HepG2 (cell line): ENCODE results near the gene PRDM9. TPM values are rescaled to one million over a fixed set of nuclear protein-coding genes. Genes with fewer than 3 reads are reported as not detected.
A peak's percentile ranks its signal among the peaks of the same experiment; 100 is the strongest.

Experiments used
- HNRNPH1 ChIP-seq: fragments of 200-400 bp; formaldehyde crosslinking; optimal IDR thresholded peaks from 2 replicates; pipeline ENCODE3; 2017; ENCODE audit warnings: mild to moderate bottlenecking, low read depth, low read length
- MAZ ChIP-seq, 2 experiments: sonication (generic) in 1 of 2; formaldehyde crosslinking in 1 of 2; IDR thresholded peaks; 2 replicates each; pipeline versions ENCODE4 v1.5.0 to v1.6.1; 2012 to 2020; ENCODE audit warnings: low read depth in 2 of 2, mild to moderate bottlenecking in 2 of 2, borderline replicate concordance in 1 of 2, improper control_type of control experiment in 1 of 2, low read length in 1 of 2, missing genetic modification reagents in 1 of 2, moderate library complexity in 1 of 2
- NFYC ChIP-seq: IDR thresholded peaks from 2 replicates; pipeline ENCODE4 v1.6.1; 2016; ENCODE audit warnings: missing genetic modification reagents, missing compliant biosample characterization
- SMAD9 ChIP-seq: sonication (generic); formaldehyde crosslinking; IDR thresholded peaks from 2 replicates; pipeline ENCODE4 v1.5.1; 2020; ENCODE audit warnings: mild to moderate bottlenecking, missing genetic modification reagents
- TARDBP ChIP-seq: sonication (generic); formaldehyde crosslinking; IDR thresholded peaks from 2 replicates; pipeline ENCODE4 v1.8.0; 2022; ENCODE audit warnings: mild to moderate bottlenecking, missing genetic modification reagents
- ZNF274 ChIP-seq: sonication (generic); formaldehyde crosslinking; IDR thresholded peaks from 2 replicates; pipeline ENCODE4 v1.5.1; 2020; ENCODE audit warnings: mild to moderate bottlenecking, missing genetic modification reagents
- polyA plus RNA-seq, 8 experiments: library from polyadenylated mRNA; depleted of rRNA in 3 of 8; stranded (reverse) in 7 of 8; unstranded in 1 of 8; fragments of >200 nt; fragmentation: Illumina TruSeq in 4 of 8; extraction: Trizol in 4 of 8; gene quantifications; 2 replicates each; pipeline versions ENCODE4 v1.2.1 to v1.2.3, GENCODE V29; 2011 to 2016; ENCODE audit warnings: low read depth in 4 of 8, missing spikeins in 1 of 8, mixed read lengths in 1 of 8; ENCODE audit not compliant: insufficient read depth in 1 of 8
- total RNA-seq, 5 experiments: library from RNA; depleted of rRNA; stranded (reverse); fragments of >200 nt; fragmentation: Illumina TruSeq; extraction: Trizol; gene quantifications; 2 replicates each; pipeline ENCODE4 v1.2.3, GENCODE V29; 2016; ENCODE audit warnings: low read depth in 1 of 5
- TF ChIP-seq, protein P1 (sequence below): sonication (generic); formaldehyde crosslinking; IDR thresholded peaks from 2 replicates; pipeline ENCODE4 v1.8.0; 2022; ENCODE audit warnings: missing genetic modification reagents, mild to moderate bottlenecking, moderate library complexity, borderline replicate concordance
- TF ChIP-seq, protein P2 (sequence below): sonication (generic); formaldehyde crosslinking; IDR thresholded peaks from 2 replicates; pipeline ENCODE4 v1.4.0; 2020; ENCODE audit warnings: missing genetic modification reagents
- TF ChIP-seq, protein P3 (sequence below): sonication (generic); formaldehyde crosslinking; IDR thresholded peaks from 2 replicates; pipeline ENCODE4 v1.4.0; 2020; ENCODE audit warnings: missing genetic modification reagents
- TF ChIP-seq, protein P4 (sequence below): sonication (generic); formaldehyde crosslinking; IDR thresholded peaks from 2 replicates; pipeline ENCODE4 v1.8.1; 2023; ENCODE audit warnings: missing genetic modification reagents, mild to moderate bottlenecking, borderline replicate concordance
- TF ChIP-seq, protein P5 (sequence below): sonication (generic); formaldehyde crosslinking; IDR thresholded peaks from 2 replicates; pipeline ENCODE4 v1.9.0; 2021; ENCODE audit warnings: missing genetic modification reagents, mild to moderate bottlenecking, borderline replicate concordance

The PRDM9 gene
- total and polyA plus RNA-seq, 2 of the 13 experiments (the other 11 are each of a cell fraction or from before 2014, with no cell fraction given) = not detected

DNA sequence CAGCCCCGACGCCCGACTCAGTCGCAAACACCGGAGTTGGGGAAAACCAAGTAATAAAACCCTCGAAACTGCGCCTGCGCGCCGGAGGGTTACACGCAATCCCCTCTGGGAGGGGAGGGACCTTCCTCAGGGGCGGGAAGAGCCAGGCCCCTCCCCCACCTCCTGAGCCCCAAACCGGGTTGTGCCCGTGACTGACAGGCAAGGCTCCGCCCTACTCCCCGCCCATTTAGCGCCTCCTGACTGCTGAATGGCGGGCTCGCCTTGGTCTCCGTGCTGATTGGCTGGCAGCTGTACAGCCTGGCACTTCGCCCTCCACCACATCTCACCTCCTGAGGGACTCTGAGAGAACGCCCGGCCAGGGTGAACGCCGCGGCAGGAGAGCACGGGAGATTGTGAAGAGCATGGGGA, at the start of gene PRDM9 (continued):
- TF ChIP-seq, protein P1, sequence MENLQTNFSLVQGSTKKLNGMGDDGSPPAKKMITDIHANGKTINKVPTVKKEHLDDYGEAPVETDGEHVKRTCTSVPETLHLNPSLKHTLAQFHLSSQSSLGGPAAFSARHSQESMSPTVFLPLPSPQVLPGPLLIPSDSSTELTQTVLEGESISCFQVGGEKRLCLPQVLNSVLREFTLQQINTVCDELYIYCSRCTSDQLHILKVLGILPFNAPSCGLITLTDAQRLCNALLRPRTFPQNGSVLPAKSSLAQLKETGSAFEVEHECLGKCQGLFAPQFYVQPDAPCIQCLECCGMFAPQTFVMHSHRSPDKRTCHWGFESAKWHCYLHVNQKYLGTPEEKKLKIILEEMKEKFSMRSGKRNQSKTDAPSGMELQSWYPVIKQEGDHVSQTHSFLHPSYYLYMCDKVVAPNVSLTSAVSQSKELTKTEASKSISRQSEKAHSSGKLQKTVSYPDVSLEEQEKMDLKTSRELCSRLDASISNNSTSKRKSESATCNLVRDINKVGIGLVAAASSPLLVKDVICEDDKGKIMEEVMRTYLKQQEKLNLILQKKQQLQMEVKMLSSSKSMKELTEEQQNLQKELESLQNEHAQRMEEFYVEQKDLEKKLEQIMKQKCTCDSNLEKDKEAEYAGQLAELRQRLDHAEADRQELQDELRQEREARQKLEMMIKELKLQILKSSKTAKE (CRISPR knock-in tag) = no peak
- TF ChIP-seq, protein P2, sequence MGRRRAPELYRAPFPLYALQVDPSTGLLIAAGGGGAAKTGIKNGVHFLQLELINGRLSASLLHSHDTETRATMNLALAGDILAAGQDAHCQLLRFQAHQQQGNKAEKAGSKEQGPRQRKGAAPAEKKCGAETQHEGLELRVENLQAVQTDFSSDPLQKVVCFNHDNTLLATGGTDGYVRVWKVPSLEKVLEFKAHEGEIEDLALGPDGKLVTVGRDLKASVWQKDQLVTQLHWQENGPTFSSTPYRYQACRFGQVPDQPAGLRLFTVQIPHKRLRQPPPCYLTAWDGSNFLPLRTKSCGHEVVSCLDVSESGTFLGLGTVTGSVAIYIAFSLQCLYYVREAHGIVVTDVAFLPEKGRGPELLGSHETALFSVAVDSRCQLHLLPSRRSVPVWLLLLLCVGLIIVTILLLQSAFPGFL = no peak
- TF ChIP-seq, protein P3, sequence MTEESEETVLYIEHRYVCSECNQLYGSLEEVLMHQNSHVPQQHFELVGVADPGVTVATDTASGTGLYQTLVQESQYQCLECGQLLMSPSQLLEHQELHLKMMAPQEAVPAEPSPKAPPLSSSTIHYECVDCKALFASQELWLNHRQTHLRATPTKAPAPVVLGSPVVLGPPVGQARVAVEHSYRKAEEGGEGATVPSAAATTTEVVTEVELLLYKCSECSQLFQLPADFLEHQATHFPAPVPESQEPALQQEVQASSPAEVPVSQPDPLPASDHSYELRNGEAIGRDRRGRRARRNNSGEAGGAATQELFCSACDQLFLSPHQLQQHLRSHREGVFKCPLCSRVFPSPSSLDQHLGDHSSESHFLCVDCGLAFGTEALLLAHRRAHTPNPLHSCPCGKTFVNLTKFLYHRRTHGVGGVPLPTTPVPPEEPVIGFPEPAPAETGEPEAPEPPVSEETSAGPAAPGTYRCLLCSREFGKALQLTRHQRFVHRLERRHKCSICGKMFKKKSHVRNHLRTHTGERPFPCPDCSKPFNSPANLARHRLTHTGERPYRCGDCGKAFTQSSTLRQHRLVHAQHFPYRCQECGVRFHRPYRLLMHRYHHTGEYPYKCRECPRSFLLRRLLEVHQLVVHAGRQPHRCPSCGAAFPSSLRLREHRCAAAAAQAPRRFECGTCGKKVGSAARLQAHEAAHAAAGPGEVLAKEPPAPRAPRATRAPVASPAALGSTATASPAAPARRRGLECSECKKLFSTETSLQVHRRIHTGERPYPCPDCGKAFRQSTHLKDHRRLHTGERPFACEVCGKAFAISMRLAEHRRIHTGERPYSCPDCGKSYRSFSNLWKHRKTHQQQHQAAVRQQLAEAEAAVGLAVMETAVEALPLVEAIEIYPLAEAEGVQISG (CRISPR knock-in tag) = no peak
- TF ChIP-seq, protein P4, sequence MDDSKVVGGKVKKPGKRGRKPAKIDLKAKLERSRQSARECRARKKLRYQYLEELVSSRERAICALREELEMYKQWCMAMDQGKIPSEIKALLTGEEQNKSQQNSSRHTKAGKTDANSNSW (CRISPR knock-in tag) = no peak
- TF ChIP-seq HNRNPH1 (no peak), MAZ (IDR thresholded peaks at IDR 0.05; ENCODE audit: borderline replicate concordance, low read depth, low read length) (no peak), MAZ (CRISPR knock-in tag; IDR thresholded peaks at IDR 0.05; ENCODE audit: low read depth) (0 out of 2 replicates have a peak, but pooled peaks have one; percentile 37), NFYC (CRISPR knock-in tag) (peak; percentile 76), ZNF274 (CRISPR knock-in tag) (no peak), TARDBP (CRISPR knock-in tag) (no peak), SMAD9 (CRISPR knock-in tag) (no peak)
- TF ChIP-seq, protein P5, sequence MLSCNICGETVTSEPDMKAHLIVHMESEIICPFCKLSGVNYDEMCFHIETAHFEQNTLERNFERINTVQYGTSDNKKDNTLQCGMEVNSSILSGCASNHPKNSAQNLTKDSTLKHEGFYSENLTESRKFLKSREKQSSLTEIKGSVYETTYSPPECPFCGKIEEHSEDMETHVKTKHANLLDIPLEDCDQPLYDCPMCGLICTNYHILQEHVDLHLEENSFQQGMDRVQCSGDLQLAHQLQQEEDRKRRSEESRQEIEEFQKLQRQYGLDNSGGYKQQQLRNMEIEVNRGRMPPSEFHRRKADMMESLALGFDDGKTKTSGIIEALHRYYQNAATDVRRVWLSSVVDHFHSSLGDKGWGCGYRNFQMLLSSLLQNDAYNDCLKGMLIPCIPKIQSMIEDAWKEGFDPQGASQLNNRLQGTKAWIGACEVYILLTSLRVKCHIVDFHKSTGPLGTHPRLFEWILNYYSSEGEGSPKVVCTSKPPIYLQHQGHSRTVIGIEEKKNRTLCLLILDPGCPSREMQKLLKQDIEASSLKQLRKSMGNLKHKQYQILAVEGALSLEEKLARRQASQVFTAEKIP = no peak
